IMR-90 (cell line): ENCODE data around the gene POMGNT2.

Experiments used
- CTCF ChIP-seq: conservative IDR thresholded peaks from 2 replicates; pipeline ENCODE4 v1.5.1; 2012; ENCODE audit warnings: mild to moderate bottlenecking, low read depth, low read length, improper control_type of control experiment
- RAD21 ChIP-seq: IDR thresholded peaks from 2 replicates; pipeline ENCODE4 v1.6.1; 2012; ENCODE audit warnings: low read length, improper control_type of control experiment

GRCh38 chr3:43093006-43093405 is 12.9 kb downstream of the POMGNT2 start:
- no peak for TF ChIP-seq RAD21
- TF ChIP-seq CTCF, result no peak
